GM23338 (cell line): Measurements from ENCODE around the gene CTDP1. TPM values are rescaled to one million over a fixed set of nuclear protein-coding genes. Genes with fewer than 3 reads are reported as not detected.
"Not testable (repeated sequence)": the region's sequence is repeated elsewhere in the genome, so short reads cannot be mapped to it uniquely, and the experiment has no call there.

Source experiments
- ATAC-seq: fragments of 200-7000 bp; cut with Tn5 transposase; 3 replicates; pipeline ENCODE4 v1.9.1; 2020
- DNase-seq: peaks from one replicate; pipeline ENCODE4 v3.0.0-alpha.2; 2015; ENCODE audit warnings: low spot score
- H2AFZ ChIP-seq: fragments of 200-600 bp; sonication (generic); 2 replicates; pipeline ENCODE4 v1.8.0; 2016; ENCODE audit warnings: antibody characterized with exemption, mild to moderate bottlenecking, moderate library complexity
- H3F3A ChIP-seq: fragments of 200-600 bp; sonication (generic); replicated peaks from 2 replicates; pipeline ENCODE4 v1.8.0; 2017; ENCODE audit warnings: antibody characterized with exemption, mixed run types, low read depth
- H3K27ac ChIP-seq: fragments of 200-600 bp; sonication (generic); 2 replicates; pipeline ENCODE4 v1.6.1; 2016; ENCODE audit warnings: low read depth
- H3K27me3 ChIP-seq: fragments of 200-600 bp; sonication (generic); 2 replicates; pipeline ENCODE4 v1.8.0; 2016; ENCODE audit warnings: mild to moderate bottlenecking, mixed run types, moderate library complexity; ENCODE audit not compliant: insufficient read depth
- H3K36me3 ChIP-seq: fragments of 200-600 bp; sonication (generic); 2 replicates; pipeline ENCODE4 v1.8.0; 2016; ENCODE audit warnings: mild to moderate bottlenecking; ENCODE audit not compliant: insufficient read depth
- H3K4me1 ChIP-seq: fragments of 200-600 bp; sonication (generic); 2 replicates; pipeline ENCODE4 v1.8.0; 2016; ENCODE audit warnings: mild to moderate bottlenecking, moderate library complexity; ENCODE audit not compliant: insufficient read depth
- H3K4me2 ChIP-seq: fragments of 200-600 bp; sonication (generic); 2 replicates; pipeline ENCODE4 v1.7.1; 2017; ENCODE audit warnings: mixed run types
- H3K4me3 ChIP-seq: fragments of 200-600 bp; sonication (generic); 2 replicates; pipeline ENCODE4 v1.6.1; 2016; ENCODE audit warnings: mixed run types
- H3K79me2 ChIP-seq: fragments of 200-600 bp; sonication (generic); replicated peaks from 2 replicates; pipeline ENCODE4 v1.8.0; 2017; ENCODE audit warnings: mild to moderate bottlenecking; ENCODE audit not compliant: insufficient read depth
- H3K9me2 ChIP-seq: fragments of 200-600 bp; sonication (generic); 2 replicates; pipeline ENCODE4 v1.8.0; 2017; ENCODE audit not compliant: insufficient read depth
- H4K20me1 ChIP-seq: fragments of 200-600 bp; sonication (generic); replicated peaks from 2 replicates; pipeline ENCODE4 v1.8.0; 2017; ENCODE audit warnings: mild to moderate bottlenecking; ENCODE audit not compliant: insufficient read depth
- H3K27ac Mint-ChIP-seq: 2 replicates; pipeline ENCODE4 v1.8.0; 2020; ENCODE audit warnings: inconsistent platforms, mild to moderate bottlenecking, moderate library complexity, mixed read lengths
- H3K27me3 Mint-ChIP-seq: 3 replicates; pipeline ENCODE4 v1.8.0; 2022; ENCODE audit warnings: low read depth, mild to moderate bottlenecking, moderate library complexity, mixed read lengths, inconsistent platforms; ENCODE audit not compliant: insufficient read depth, poor library complexity
- H3K36me3 Mint-ChIP-seq: 3 replicates; pipeline ENCODE4 v1.8.0; 2021; ENCODE audit warnings: low read depth, mild to moderate bottlenecking, inconsistent platforms, moderate library complexity, mixed read lengths
- H3K4me1 Mint-ChIP-seq: 3 replicates; pipeline ENCODE4 v1.8.0; 2020; ENCODE audit warnings: mild to moderate bottlenecking, inconsistent platforms, mixed read lengths
- H3K4me3 Mint-ChIP-seq: 3 replicates; pipeline ENCODE4 v1.8.0; 2021; ENCODE audit warnings: moderate library complexity, mild to moderate bottlenecking, inconsistent platforms, mixed read lengths
- H3K9me3 Mint-ChIP-seq: 3 replicates; pipeline ENCODE4 v1.8.0; 2020; ENCODE audit warnings: moderate library complexity, mild to moderate bottlenecking, inconsistent platforms, mixed read lengths
- EZH2 ChIP-seq: fragments of 200-600 bp; sonication (generic); IDR thresholded peaks from one replicate; pipeline ENCODE4 v1.8.0; 2017; ENCODE audit warnings: antibody characterized with exemption, mild to moderate bottlenecking, low read depth; ENCODE audit not compliant: unreplicated experiment
- EZH2phosphoT487 ChIP-seq: fragments of 200-600 bp; sonication (generic); IDR thresholded peaks from one replicate; pipeline ENCODE4 v1.8.1; 2018; ENCODE audit warnings: antibody characterized with exemption; ENCODE audit not compliant: unreplicated experiment
- JUNB ChIP-seq: IDR thresholded peaks from one replicate; pipeline ENCODE4 v1.6.1; 2016; ENCODE audit warnings: antibody characterized with exemption; ENCODE audit not compliant: unreplicated experiment
- NANOG ChIP-seq: IDR thresholded peaks from 2 replicates; pipeline ENCODE4 v1.6.1; 2016; ENCODE audit warnings: antibody characterized with exemption, borderline replicate concordance
- POLR2AphosphoS5 ChIP-seq: IDR thresholded peaks from 2 replicates; pipeline ENCODE4 v1.6.1; 2016; ENCODE audit warnings: antibody characterized with exemption, low read depth
- STAT1 ChIP-seq: IDR thresholded peaks from one replicate; pipeline ENCODE4 v1.6.1; 2016; ENCODE audit warnings: antibody characterized with exemption; ENCODE audit not compliant: unreplicated experiment
- ZNF114 ChIP-seq: fragments of 250-450 bp; sonication (Bioruptor Pico); IDR thresholded peaks from 2 replicates; pipeline ENCODE4 v1.5.0; 2020; ENCODE audit warnings: mild to moderate bottlenecking, moderate library complexity
- ZNF331 ChIP-seq: fragments of 250-450 bp; sonication (Bioruptor Pico); IDR thresholded peaks from 2 replicates; pipeline ENCODE4 v1.5.0; 2020; ENCODE audit warnings: low read depth, mild to moderate bottlenecking, moderate library complexity
- polyA plus RNA-seq: library from polyadenylated mRNA; unstranded; fragments of >200 nt; fragmentation: Nextera tagmentation; extraction: Ambion mirVana; gene quantifications from 2 replicates; pipeline ENCODE4 v1.2.1, GENCODE V29; 2016
- total RNA-seq: library from RNA; depleted of rRNA; stranded (reverse); fragments of >200 nt; shearing (Covaris generic); gene quantifications from 2 replicates; pipeline ENCODE4 v1.2.3, GENCODE V29; 2014
- TF ChIP-seq, protein P1 (sequence below), 2 experiments: fragments of 200-600 bp in 1 of 2; sonication (generic) in 1 of 2; conservative IDR thresholded peaks; 2 replicates each; pipeline versions ENCODE4 v1.5.1 to v1.6.1; 2016 to 2017; ENCODE audit warnings: antibody characterized with exemption in 2 of 2, low read depth in 2 of 2, mild to moderate bottlenecking in 2 of 2, moderate library complexity in 1 of 2
- TF ChIP-seq, protein P2 (sequence below): IDR thresholded peaks from 2 replicates; pipeline ENCODE4 v1.6.1; 2016; ENCODE audit warnings: antibody characterized with exemption
- TF ChIP-seq, protein P3 (sequence below): IDR thresholded peaks from one replicate; pipeline ENCODE4 v1.6.1; 2018; ENCODE audit warnings: antibody characterized with exemption; ENCODE audit not compliant: unreplicated experiment

The CTDP1 gene
- total and polyA plus RNA-seq, 2 experiments from 2014 or later: 9.4 to 51.6 TPM

DNA sequence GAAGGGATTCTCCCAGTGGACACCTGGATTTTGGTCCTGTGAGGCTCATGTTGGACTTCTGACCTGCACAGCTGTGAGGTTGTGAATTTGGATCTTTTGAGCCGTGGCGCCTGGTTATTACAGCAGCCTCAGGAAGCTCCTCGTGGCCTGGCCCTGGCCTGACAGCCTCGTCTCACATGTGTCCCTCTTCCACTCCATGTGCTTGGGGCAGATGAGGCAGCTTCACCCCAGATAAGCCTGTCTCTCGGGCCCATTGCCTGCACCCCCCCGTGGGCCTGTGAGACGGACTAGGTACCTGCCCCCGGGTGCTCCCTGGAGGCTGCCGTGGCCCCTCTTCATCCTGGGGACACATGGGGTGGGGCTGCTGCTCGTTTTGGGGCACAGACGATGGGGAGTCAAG lies 51.2 kb downstream of the CTDP1 start (continued):
- TF ChIP-seq, protein P1, sequence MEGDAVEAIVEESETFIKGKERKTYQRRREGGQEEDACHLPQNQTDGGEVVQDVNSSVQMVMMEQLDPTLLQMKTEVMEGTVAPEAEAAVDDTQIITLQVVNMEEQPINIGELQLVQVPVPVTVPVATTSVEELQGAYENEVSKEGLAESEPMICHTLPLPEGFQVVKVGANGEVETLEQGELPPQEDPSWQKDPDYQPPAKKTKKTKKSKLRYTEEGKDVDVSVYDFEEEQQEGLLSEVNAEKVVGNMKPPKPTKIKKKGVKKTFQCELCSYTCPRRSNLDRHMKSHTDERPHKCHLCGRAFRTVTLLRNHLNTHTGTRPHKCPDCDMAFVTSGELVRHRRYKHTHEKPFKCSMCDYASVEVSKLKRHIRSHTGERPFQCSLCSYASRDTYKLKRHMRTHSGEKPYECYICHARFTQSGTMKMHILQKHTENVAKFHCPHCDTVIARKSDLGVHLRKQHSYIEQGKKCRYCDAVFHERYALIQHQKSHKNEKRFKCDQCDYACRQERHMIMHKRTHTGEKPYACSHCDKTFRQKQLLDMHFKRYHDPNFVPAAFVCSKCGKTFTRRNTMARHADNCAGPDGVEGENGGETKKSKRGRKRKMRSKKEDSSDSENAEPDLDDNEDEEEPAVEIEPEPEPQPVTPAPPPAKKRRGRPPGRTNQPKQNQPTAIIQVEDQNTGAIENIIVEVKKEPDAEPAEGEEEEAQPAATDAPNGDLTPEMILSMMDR (conservative IDR thresholded peaks at IDR 0.05; ENCODE audit: low read depth in 2 of 2): no peak
- no peak for TF ChIP-seq EZH2phosphoT487
- TF ChIP-seq, protein P2, sequence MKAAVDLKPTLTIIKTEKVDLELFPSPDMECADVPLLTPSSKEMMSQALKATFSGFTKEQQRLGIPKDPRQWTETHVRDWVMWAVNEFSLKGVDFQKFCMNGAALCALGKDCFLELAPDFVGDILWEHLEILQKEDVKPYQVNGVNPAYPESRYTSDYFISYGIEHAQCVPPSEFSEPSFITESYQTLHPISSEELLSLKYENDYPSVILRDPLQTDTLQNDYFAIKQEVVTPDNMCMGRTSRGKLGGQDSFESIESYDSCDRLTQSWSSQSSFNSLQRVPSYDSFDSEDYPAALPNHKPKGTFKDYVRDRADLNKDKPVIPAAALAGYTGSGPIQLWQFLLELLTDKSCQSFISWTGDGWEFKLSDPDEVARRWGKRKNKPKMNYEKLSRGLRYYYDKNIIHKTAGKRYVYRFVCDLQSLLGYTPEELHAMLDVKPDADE: no peak
- no peak for TF ChIP-seq STAT1
- TF ChIP-seq JUNB: no peak
- no peak for TF ChIP-seq ZNF331 (CRISPR knock-in tag)
- no peak for TF ChIP-seq NANOG
- no peak for TF ChIP-seq POLR2AphosphoS5
- no peak for TF ChIP-seq ZNF114 (CRISPR knock-in tag)
- TF ChIP-seq, protein P3, sequence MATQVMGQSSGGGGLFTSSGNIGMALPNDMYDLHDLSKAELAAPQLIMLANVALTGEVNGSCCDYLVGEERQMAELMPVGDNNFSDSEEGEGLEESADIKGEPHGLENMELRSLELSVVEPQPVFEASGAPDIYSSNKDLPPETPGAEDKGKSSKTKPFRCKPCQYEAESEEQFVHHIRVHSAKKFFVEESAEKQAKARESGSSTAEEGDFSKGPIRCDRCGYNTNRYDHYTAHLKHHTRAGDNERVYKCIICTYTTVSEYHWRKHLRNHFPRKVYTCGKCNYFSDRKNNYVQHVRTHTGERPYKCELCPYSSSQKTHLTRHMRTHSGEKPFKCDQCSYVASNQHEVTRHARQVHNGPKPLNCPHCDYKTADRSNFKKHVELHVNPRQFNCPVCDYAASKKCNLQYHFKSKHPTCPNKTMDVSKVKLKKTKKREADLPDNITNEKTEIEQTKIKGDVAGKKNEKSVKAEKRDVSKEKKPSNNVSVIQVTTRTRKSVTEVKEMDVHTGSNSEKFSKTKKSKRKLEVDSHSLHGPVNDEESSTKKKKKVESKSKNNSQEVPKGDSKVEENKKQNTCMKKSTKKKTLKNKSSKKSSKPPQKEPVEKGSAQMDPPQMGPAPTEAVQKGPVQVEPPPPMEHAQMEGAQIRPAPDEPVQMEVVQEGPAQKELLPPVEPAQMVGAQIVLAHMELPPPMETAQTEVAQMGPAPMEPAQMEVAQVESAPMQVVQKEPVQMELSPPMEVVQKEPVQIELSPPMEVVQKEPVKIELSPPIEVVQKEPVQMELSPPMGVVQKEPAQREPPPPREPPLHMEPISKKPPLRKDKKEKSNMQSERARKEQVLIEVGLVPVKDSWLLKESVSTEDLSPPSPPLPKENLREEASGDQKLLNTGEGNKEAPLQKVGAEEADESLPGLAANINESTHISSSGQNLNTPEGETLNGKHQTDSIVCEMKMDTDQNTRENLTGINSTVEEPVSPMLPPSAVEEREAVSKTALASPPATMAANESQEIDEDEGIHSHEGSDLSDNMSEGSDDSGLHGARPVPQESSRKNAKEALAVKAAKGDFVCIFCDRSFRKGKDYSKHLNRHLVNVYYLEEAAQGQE: no peak
- no peak for TF ChIP-seq EZH2

DNA sequence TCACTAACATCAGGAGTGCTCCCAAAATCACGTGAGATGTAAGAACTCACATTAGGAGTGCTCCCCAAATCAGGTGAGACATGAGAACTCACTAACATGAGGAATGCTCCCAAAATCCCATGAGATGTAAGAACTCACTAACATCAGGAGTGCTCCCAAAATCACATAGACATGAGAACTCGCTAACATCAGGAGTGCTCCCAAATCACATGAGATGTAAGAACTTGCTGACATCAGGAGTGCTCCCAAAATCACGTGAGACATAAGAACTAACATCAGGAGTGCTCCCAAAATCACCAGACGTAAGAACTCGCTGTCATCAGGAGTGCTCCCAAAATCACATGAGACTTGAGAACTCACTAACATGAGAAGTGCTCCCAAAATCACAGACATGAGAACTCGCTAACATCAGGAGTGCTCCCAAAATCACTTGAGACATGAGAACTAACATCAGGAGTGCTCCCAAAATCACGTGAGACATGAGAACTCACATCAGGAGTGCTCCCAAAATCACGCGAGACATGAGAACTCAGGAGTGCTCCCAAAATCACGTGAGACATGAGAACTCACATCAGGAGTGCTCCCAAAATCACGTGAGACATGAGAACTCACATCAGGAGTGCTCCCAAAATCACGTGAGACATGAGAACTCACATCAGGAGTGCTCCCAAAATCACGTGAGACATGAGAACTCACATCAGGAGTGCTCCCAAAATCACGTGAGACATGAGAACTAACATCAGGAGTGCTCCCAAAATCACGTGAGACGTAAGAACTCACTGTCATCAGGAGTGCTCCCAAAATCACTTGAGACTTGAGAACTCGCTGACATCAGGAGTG lies 52.5 kb downstream of the CTDP1 start:
- not testable (repeated sequence) for H3K4me1 Mint-ChIP-seq, H3K27me3 Mint-ChIP-seq, H3K27ac ChIP-seq, ATAC-seq, H3K27ac Mint-ChIP-seq, H3K27me3 ChIP-seq, DNase-seq, H3K79me2 ChIP-seq, H3F3A ChIP-seq, H3K4me3 Mint-ChIP-seq, H3K4me3 ChIP-seq, H2AFZ ChIP-seq, H3K9me2 ChIP-seq, H4K20me1 ChIP-seq, H3K4me2 ChIP-seq, H3K4me1 ChIP-seq
- Mint-ChIP-seq H3K9me3 (peaks cover 17% of the 10 kb centered on the region), H3K36me3 (peaks cover 74% of the 10 kb centered on the region)
- peaks cover 12% of the 10 kb centered on the region for H3K36me3 ChIP-seq
